GM23338 (cell line): ENCODE measurements around the gene UBC. TPM values are rescaled to one million over a fixed set of nuclear protein-coding genes. Genes with fewer than 3 reads are reported as not detected.

Source experiments
- ATAC-seq: fragments of 200-7000 bp; cut with Tn5 transposase; 3 replicates; pipeline ENCODE4 v1.9.1; 2020
- DNase-seq: peaks from one replicate; pipeline ENCODE4 v3.0.0-alpha.2; 2015; ENCODE audit warnings: low spot score
- H2AFZ ChIP-seq: fragments of 200-600 bp; sonication (generic); 2 replicates; pipeline ENCODE4 v1.8.0; 2016; ENCODE audit warnings: antibody characterized with exemption, mild to moderate bottlenecking, moderate library complexity
- H3F3A ChIP-seq: fragments of 200-600 bp; sonication (generic); replicated peaks from 2 replicates; pipeline ENCODE4 v1.8.0; 2017; ENCODE audit warnings: antibody characterized with exemption, mixed run types, low read depth
- H3K27ac ChIP-seq: fragments of 200-600 bp; sonication (generic); 2 replicates; pipeline ENCODE4 v1.6.1; 2016; ENCODE audit warnings: low read depth
- H3K27me3 ChIP-seq: fragments of 200-600 bp; sonication (generic); 2 replicates; pipeline ENCODE4 v1.8.0; 2016; ENCODE audit warnings: mild to moderate bottlenecking, mixed run types, moderate library complexity; ENCODE audit not compliant: insufficient read depth
- H3K36me3 ChIP-seq: fragments of 200-600 bp; sonication (generic); 2 replicates; pipeline ENCODE4 v1.8.0; 2016; ENCODE audit warnings: mild to moderate bottlenecking; ENCODE audit not compliant: insufficient read depth
- H3K4me1 ChIP-seq: fragments of 200-600 bp; sonication (generic); 2 replicates; pipeline ENCODE4 v1.8.0; 2016; ENCODE audit warnings: mild to moderate bottlenecking, moderate library complexity; ENCODE audit not compliant: insufficient read depth
- H3K4me2 ChIP-seq: fragments of 200-600 bp; sonication (generic); 2 replicates; pipeline ENCODE4 v1.7.1; 2017; ENCODE audit warnings: mixed run types
- H3K4me3 ChIP-seq: fragments of 200-600 bp; sonication (generic); 2 replicates; pipeline ENCODE4 v1.6.1; 2016; ENCODE audit warnings: mixed run types
- H3K79me2 ChIP-seq: fragments of 200-600 bp; sonication (generic); replicated peaks from 2 replicates; pipeline ENCODE4 v1.8.0; 2017; ENCODE audit warnings: mild to moderate bottlenecking; ENCODE audit not compliant: insufficient read depth
- H3K9me2 ChIP-seq: fragments of 200-600 bp; sonication (generic); 2 replicates; pipeline ENCODE4 v1.8.0; 2017; ENCODE audit not compliant: insufficient read depth
- H4K20me1 ChIP-seq: fragments of 200-600 bp; sonication (generic); replicated peaks from 2 replicates; pipeline ENCODE4 v1.8.0; 2017; ENCODE audit warnings: mild to moderate bottlenecking; ENCODE audit not compliant: insufficient read depth
- H3K27ac Mint-ChIP-seq: 2 replicates; pipeline ENCODE4 v1.8.0; 2020; ENCODE audit warnings: inconsistent platforms, mild to moderate bottlenecking, moderate library complexity, mixed read lengths
- H3K27me3 Mint-ChIP-seq: 3 replicates; pipeline ENCODE4 v1.8.0; 2022; ENCODE audit warnings: low read depth, mild to moderate bottlenecking, moderate library complexity, mixed read lengths, inconsistent platforms; ENCODE audit not compliant: insufficient read depth, poor library complexity
- H3K36me3 Mint-ChIP-seq: 3 replicates; pipeline ENCODE4 v1.8.0; 2021; ENCODE audit warnings: low read depth, mild to moderate bottlenecking, inconsistent platforms, moderate library complexity, mixed read lengths
- H3K4me1 Mint-ChIP-seq: 3 replicates; pipeline ENCODE4 v1.8.0; 2020; ENCODE audit warnings: mild to moderate bottlenecking, inconsistent platforms, mixed read lengths
- H3K4me3 Mint-ChIP-seq: 3 replicates; pipeline ENCODE4 v1.8.0; 2021; ENCODE audit warnings: moderate library complexity, mild to moderate bottlenecking, inconsistent platforms, mixed read lengths
- H3K9me3 Mint-ChIP-seq: 3 replicates; pipeline ENCODE4 v1.8.0; 2020; ENCODE audit warnings: moderate library complexity, mild to moderate bottlenecking, inconsistent platforms, mixed read lengths
- CREB1 ChIP-seq: fragments of 250-450 bp; sonication (Bioruptor Pico); IDR thresholded peaks from 2 replicates; pipeline ENCODE4 v1.5.0; 2020; ENCODE audit warnings: low read depth, mild to moderate bottlenecking, moderate library complexity
- EZH2 ChIP-seq: fragments of 200-600 bp; sonication (generic); IDR thresholded peaks from one replicate; pipeline ENCODE4 v1.8.0; 2017; ENCODE audit warnings: antibody characterized with exemption, mild to moderate bottlenecking, low read depth; ENCODE audit not compliant: unreplicated experiment
- EZH2phosphoT487 ChIP-seq: fragments of 200-600 bp; sonication (generic); IDR thresholded peaks from one replicate; pipeline ENCODE4 v1.8.1; 2018; ENCODE audit warnings: antibody characterized with exemption; ENCODE audit not compliant: unreplicated experiment
- JUNB ChIP-seq: IDR thresholded peaks from one replicate; pipeline ENCODE4 v1.6.1; 2016; ENCODE audit warnings: antibody characterized with exemption; ENCODE audit not compliant: unreplicated experiment
- POLR2AphosphoS5 ChIP-seq: IDR thresholded peaks from 2 replicates; pipeline ENCODE4 v1.6.1; 2016; ENCODE audit warnings: antibody characterized with exemption, low read depth
- REST ChIP-seq: IDR thresholded peaks from one replicate; pipeline ENCODE4 v1.6.1; 2018; ENCODE audit warnings: antibody characterized with exemption; ENCODE audit not compliant: unreplicated experiment
- STAT1 ChIP-seq: IDR thresholded peaks from one replicate; pipeline ENCODE4 v1.6.1; 2016; ENCODE audit warnings: antibody characterized with exemption; ENCODE audit not compliant: unreplicated experiment
- ZNF114 ChIP-seq: fragments of 250-450 bp; sonication (Bioruptor Pico); IDR thresholded peaks from 2 replicates; pipeline ENCODE4 v1.5.0; 2020; ENCODE audit warnings: mild to moderate bottlenecking, moderate library complexity
- ZNF331 ChIP-seq: fragments of 250-450 bp; sonication (Bioruptor Pico); IDR thresholded peaks from 2 replicates; pipeline ENCODE4 v1.5.0; 2020; ENCODE audit warnings: low read depth, mild to moderate bottlenecking, moderate library complexity
- ZNF462 ChIP-seq: fragments of 250-450 bp; sonication (Bioruptor Pico); IDR thresholded peaks from 2 replicates; pipeline ENCODE4 v1.5.0; 2020; ENCODE audit warnings: mild to moderate bottlenecking, moderate library complexity
- long read RNA-seq: library from polyadenylated mRNA; unstranded; transcript quantifications from one replicate; pipeline ENCODE4 v2.0.0, GENCODE V29; 2020; ENCODE audit not compliant: unreplicated experiment
- polyA plus RNA-seq: library from polyadenylated mRNA; unstranded; fragments of >200 nt; fragmentation: Nextera tagmentation; extraction: Ambion mirVana; gene quantifications from 2 replicates; pipeline ENCODE4 v1.2.1, GENCODE V29; 2016
- total RNA-seq: library from RNA; depleted of rRNA; stranded (reverse); fragments of >200 nt; shearing (Covaris generic); gene quantifications from 2 replicates; pipeline ENCODE4 v1.2.3, GENCODE V29; 2014; rRNA removed

UBC gene
- total RNA-seq (665 and 754 TPM in 2 replicates), polyA plus RNA-seq (511 and 519 TPM in 2 replicates)
- long read RNA-seq, transcript UBC-205 (1 exons, 3,745 nt) = minor isoform, 56 of 203 reads
- long read RNA-seq, transcript UBC-201 (2 exons, 2,688 nt) = major isoform, 140 of 203 reads
- long read RNA-seq, partial matches to known transcripts = 0 of 203 reads
- long read RNA-seq, other reads (novel, unspliced or antisense) = 6 of 203 reads

DNA sequence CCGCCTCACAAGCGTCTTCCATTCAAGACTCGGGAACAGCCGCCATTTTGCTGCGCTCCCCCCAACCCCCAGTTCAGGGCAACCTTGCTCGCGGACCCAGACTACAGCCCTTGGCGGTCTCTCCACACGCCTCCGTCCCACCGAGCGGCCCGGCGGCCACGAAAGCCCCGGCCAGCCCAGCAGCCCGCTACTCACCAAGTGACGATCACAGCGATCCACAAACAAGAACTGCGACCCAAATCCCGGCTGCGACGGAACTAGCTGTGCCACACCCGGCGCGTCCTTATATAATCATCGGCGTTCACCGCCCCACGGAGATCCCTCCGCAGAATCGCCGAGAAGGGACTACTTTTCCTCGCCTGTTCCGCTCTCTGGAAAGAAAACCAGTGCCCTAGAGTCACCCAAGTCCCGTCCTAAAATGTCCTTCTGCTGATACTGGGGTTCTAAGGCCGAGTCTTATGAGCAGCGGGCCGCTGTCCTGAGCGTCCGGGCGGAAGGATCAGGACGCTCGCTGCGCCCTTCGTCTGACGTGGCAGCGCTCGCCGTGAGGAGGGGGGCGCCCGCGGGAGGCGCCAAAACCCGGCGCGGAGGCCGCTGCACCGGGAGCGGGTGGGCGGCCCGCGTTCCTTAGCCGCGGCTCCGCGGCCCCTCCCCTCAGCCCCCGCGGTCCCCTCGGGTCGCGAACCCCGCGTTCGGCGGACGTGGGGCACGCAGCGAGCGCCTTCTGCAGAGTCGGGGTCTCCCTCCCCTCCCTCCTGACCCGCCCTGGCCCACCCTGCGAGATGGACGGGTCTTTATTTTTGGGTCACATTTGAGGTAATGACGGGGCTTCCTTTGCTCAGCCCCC, at the start of gene UBC:
Gene UBC (minus strand): TSS at position 259 of the 847 bp plus-strand sequence. CDS start 879 bp downstream, outside the sequence.
- H3K9me3 Mint-ChIP-seq = peaks cover 18% of the 10 kb centered on the region
- TF ChIP-seq EZH2 (no peak), POLR2AphosphoS5 (peak; percentile 99), CREB1 (CRISPR knock-in tag) (peak; percentile 96), ZNF114 (peak; percentile 99)

DNA sequence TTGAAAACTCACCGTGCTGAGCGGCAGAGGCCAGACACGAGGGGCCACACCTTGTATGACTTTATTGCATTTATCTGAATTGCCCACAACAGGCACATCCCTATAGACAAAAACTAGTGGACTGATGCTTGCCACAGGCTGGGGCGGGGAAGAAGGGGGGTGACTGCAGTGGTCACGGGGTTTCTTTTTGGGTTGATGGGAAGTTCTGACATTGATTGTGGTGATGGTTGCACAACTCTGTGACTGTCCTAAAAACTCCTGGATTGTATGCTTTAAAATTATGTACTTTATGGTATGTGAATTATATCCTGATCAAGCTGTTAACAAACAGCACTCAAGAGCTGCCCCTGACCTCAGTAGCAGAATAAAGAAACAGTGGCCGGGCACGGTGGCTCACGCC, 48.8 kb upstream of the UBC start:
- no peak for DNase-seq
- Mint-ChIP-seq H3K27me3 (peaks cover 8% of the 10 kb centered on the region), H3K36me3 (peaks cover 80% of the 10 kb centered on the region), H3K4me3 (no peak overlapping the region), H3K4me1 (no peaks in the 10 kb centered on the region), H3K27ac (no peak overlapping the region), H3K9me3 (no peaks in the 10 kb centered on the region)
- H4K20me1 ChIP-seq = no peaks in the 10 kb centered on the region
- no peaks in the 10 kb centered on the region for H3K27me3 ChIP-seq
- H3K79me2 ChIP-seq = no peaks in the 10 kb centered on the region
- no peaks in the 10 kb centered on the region for H3K4me1 ChIP-seq
- no peaks in the 10 kb centered on the region for H3F3A ChIP-seq
- H2AFZ ChIP-seq = no peak overlapping the region
- no peak overlapping the region for H3K4me3 ChIP-seq
- no peak overlapping the region for H3K27ac ChIP-seq
- no peak overlapping the region for H3K4me2 ChIP-seq
- no peaks in the 10 kb centered on the region for H3K9me2 ChIP-seq
- peaks cover 35% of the 10 kb centered on the region; the same call in 1 of the 2 replicates for H3K36me3 ChIP-seq
- no peak for ATAC-seq
- TF ChIP-seq REST = no peak
- no peak for TF ChIP-seq EZH2
- TF ChIP-seq STAT1 = no peak
- no peak for TF ChIP-seq JUNB
- no peak for TF ChIP-seq ZNF331 (CRISPR knock-in tag)
- TF ChIP-seq ZNF462 (CRISPR knock-in tag) = no peak
- TF ChIP-seq CREB1 (CRISPR knock-in tag) = no peak
- TF ChIP-seq ZNF114 = no peak
- no peak for TF ChIP-seq EZH2phosphoT487

More for the DNA sequence above, at the start of gene UBC:
- H2AFZ ChIP-seq = peak within 1 kb of the TSS; percentile 97; the same call in 1 of the 2 replicates
- H3K27me3 Mint-ChIP-seq = peaks cover 35% of the 10 kb centered on the region
- peaks cover 62% of the 10 kb centered on the region for H3K4me1 Mint-ChIP-seq
- H3K27ac Mint-ChIP-seq = peak within 1 kb of the TSS; percentile 100
- H3K36me3 Mint-ChIP-seq = peaks cover 43% of the 10 kb centered on the region
- peaks cover 15% of the 10 kb centered on the region for H4K20me1 ChIP-seq
- H3K4me3 Mint-ChIP-seq = peak within 1 kb of the TSS; percentile 97
- peak within 1 kb of the TSS; percentile 95 for H3K4me3 ChIP-seq
- ATAC-seq (peak; percentile 15), DNase-seq (peak; percentile 95)
- peak within 1 kb of the TSS; percentile 88 for H3K4me2 ChIP-seq
- H3K27ac ChIP-seq = peak within 1 kb of the TSS; percentile 100
- no peaks in the 10 kb centered on the region for H3K9me2 ChIP-seq
- peaks cover 28% of the 10 kb centered on the region for H3K79me2 ChIP-seq
- peaks cover 21% of the 10 kb centered on the region for H3F3A ChIP-seq
- peaks cover 37% of the 10 kb centered on the region for H3K4me1 ChIP-seq
- peaks cover 8% of the 10 kb centered on the region; the same call in 1 of the 2 replicates for H3K36me3 ChIP-seq
- H3K27me3 ChIP-seq = no peaks in the 10 kb centered on the region
